Endodermal cell (in vitro differentiated cells): ENCODE data around the gene PTPRM. TPM values are rescaled to one million over a fixed set of nuclear protein-coding genes. Genes with fewer than 3 reads are reported as not detected.

Experiments
- DNase-seq: peaks from one replicate; pipeline ENCODE4 v3.0.0-alpha.2; 2017
- H3K27ac ChIP-seq: 2 replicates; pipeline ENCODE4 v1.5.1; 2013; ENCODE audit warnings: mild to moderate bottlenecking, low read depth, low read length, moderate library complexity
- H3K27me3 ChIP-seq: 2 replicates; pipeline ENCODE4 v1.6.1; 2013; ENCODE audit warnings: mild to moderate bottlenecking, low read length, moderate library complexity; ENCODE audit not compliant: insufficient read depth, control insufficient read depth, poor library complexity, severe bottlenecking
- H3K36me3 ChIP-seq: 2 replicates; pipeline ENCODE4 v1.7.0; 2013; ENCODE audit warnings: mild to moderate bottlenecking, low read length, moderate library complexity; ENCODE audit not compliant: control insufficient read depth, insufficient read depth
- H3K4me1 ChIP-seq: one replicate; pipeline ENCODE4 v1.7.0; 2013; ENCODE audit warnings: low read length; ENCODE audit not compliant: control insufficient read depth, insufficient read depth
- H3K4me3 ChIP-seq: 2 replicates; pipeline ENCODE4 v1.5.1; 2013; ENCODE audit warnings: mild to moderate bottlenecking, low read length, moderate library complexity
- H3K9ac ChIP-seq: 2 replicates; pipeline ENCODE4 v1.6.1; 2013; ENCODE audit warnings: mild to moderate bottlenecking, low read length, moderate library complexity; ENCODE audit not compliant: poor library complexity, severe bottlenecking; ENCODE audit errors: extremely low read depth
- H3K9me3 ChIP-seq: 2 replicates; pipeline ENCODE4 v1.6.1; 2013; ENCODE audit warnings: mild to moderate bottlenecking, low read length, moderate library complexity; ENCODE audit not compliant: control insufficient read depth
- H3K27ac Mint-ChIP-seq: 2 replicates; pipeline ENCODE4 v1.8.0; 2020; ENCODE audit warnings: mixed read lengths
- H3K27me3 Mint-ChIP-seq: 2 replicates; pipeline ENCODE4 v1.8.0; 2021; ENCODE audit warnings: mild to moderate bottlenecking, mixed read lengths; ENCODE audit not compliant: insufficient read depth
- H3K36me3 Mint-ChIP-seq: 2 replicates; pipeline ENCODE4 v1.8.0; 2020; ENCODE audit warnings: low read depth, mixed read lengths
- H3K4me1 Mint-ChIP-seq: 2 replicates; pipeline ENCODE4 v1.8.0; 2020; ENCODE audit warnings: mixed read lengths
- H3K4me3 Mint-ChIP-seq: 2 replicates; pipeline ENCODE4 v1.8.0; 2020; ENCODE audit warnings: mild to moderate bottlenecking, moderate library complexity, mixed read lengths
- H3K9me3 Mint-ChIP-seq: 2 replicates; pipeline ENCODE4 v1.8.0; 2020; ENCODE audit warnings: mild to moderate bottlenecking, mixed read lengths
- WGBS, 2 experiments: methylation state at CpG; one replicate each; pipeline versions ENCODE4 v1.1.5 to v1.1.7; 2013; ENCODE audit warnings: missing lambda C conversion rate in 2 of 2, mixed read lengths in 1 of 2; ENCODE audit not compliant: insufficient coverage in 1 of 2, insufficient read length in 1 of 2; 5-methylcytosine and 5-hydroxymethylcytosine counted together
- total RNA-seq, 2 donors: library from RNA; stranded (reverse); fragmentation: NEBNext Ultra II Directional in 1 of 2; extraction: Animal tissue kit (Norgen Biotek cat#: 25700) in 1 of 2; gene quantifications; 2 replicates in 1 of 2; 3 replicates in 1 of 2; pipeline ENCODE4 v1.2.1, GENCODE V29; 2021
- TF ChIP-seq, protein P1 (sequence below): fragments of 200-600 bp; sonication (generic); conservative IDR thresholded peaks from 2 replicates; pipeline ENCODE4 v1.5.0; 2021; ENCODE audit warnings: antibody characterized with exemption, mild to moderate bottlenecking

Gene PTPRM
- total RNA-seq, 2 donors from 2014 or later, result 47.2 to 57.6 TPM

DNA sequence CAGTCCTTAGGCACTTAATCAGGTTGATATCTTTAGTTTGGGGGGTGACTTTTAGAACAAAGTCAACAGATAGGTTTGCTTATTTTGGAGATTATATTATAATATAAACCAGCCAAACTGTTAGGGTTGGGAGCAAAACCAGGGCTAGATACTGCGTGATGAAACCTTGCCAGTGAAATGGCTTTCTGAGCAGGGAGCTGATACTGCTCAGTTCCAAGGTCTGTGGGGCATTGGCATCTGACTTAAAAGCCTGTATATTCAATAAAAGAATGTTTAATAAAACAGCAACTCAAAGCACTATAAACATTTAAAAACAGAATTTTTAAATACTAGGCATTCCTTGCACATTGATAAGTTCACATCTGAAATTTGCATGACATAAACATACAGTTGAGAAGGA is 19.3 kb downstream of the PTPRM start:
- no peak for DNase-seq
- peaks cover 7% of the 10 kb centered on the region for H3K9me3 ChIP-seq
- no peak overlapping the region for H3K27ac Mint-ChIP-seq
- H3K36me3 Mint-ChIP-seq, result peaks cover 5% of the 10 kb centered on the region
- H3K9ac ChIP-seq, result no peak overlapping the region
- H3K27me3 ChIP-seq, result no peaks in the 10 kb centered on the region
- H3K4me1 ChIP-seq, result peaks cover 21% of the 10 kb centered on the region
- H3K9me3 Mint-ChIP-seq, result peaks cover 3% of the 10 kb centered on the region
- TF ChIP-seq, protein P1, sequence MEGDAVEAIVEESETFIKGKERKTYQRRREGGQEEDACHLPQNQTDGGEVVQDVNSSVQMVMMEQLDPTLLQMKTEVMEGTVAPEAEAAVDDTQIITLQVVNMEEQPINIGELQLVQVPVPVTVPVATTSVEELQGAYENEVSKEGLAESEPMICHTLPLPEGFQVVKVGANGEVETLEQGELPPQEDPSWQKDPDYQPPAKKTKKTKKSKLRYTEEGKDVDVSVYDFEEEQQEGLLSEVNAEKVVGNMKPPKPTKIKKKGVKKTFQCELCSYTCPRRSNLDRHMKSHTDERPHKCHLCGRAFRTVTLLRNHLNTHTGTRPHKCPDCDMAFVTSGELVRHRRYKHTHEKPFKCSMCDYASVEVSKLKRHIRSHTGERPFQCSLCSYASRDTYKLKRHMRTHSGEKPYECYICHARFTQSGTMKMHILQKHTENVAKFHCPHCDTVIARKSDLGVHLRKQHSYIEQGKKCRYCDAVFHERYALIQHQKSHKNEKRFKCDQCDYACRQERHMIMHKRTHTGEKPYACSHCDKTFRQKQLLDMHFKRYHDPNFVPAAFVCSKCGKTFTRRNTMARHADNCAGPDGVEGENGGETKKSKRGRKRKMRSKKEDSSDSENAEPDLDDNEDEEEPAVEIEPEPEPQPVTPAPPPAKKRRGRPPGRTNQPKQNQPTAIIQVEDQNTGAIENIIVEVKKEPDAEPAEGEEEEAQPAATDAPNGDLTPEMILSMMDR, result no peak
- no peak overlapping the region for H3K27ac ChIP-seq
- no peak overlapping the region for H3K4me3 Mint-ChIP-seq
- no peak overlapping the region for H3K4me3 ChIP-seq
- H3K27me3 Mint-ChIP-seq, result no peaks in the 10 kb centered on the region
- 94 to 100% methylated on average over 1 of the region's 1 CpG for WGBS, 2 experiments
- peaks cover 53% of the 10 kb centered on the region for H3K4me1 Mint-ChIP-seq
- peaks cover 6% of the 10 kb centered on the region for H3K36me3 ChIP-seq

DNA sequence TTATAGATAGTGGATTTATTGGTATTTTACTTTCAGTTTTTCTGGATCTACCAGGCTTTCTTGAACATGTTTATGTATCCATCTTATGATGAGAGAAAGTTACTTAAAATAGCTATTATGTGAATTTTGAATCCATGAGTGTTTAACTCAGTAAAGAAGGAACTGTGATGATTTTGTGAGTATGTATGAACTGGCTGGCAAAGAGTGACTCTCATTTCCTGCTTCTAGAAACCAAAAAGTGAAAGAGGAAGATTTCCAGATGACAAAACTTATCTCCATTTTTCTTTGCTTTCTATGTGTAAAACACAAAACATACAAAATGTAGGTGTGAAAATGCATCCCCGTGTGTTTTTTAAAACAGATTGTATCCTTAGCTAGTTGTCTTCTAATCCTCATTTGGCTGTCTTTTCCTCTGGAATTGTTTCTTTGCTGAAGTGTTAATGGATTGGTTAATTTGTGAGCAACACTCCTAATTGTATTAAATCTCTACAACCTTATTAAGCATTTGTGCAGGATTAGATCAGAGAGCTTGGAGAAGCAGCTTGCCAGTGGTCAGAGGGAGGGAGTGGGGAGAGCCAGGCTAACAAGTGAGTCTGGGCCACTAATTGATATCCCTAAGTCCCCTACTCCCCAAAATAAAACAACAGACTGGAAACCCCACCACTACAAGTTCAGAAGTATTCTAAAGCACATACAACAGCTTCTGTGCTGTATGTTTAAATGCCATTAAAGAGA is 23.9 kb downstream of the PTPRM start:
- no peaks in the 10 kb centered on the region for H3K27me3 Mint-ChIP-seq
- Histone ChIP-seq H3K9ac (no peak overlapping the region), H3K4me3 (no peak overlapping the region), H3K4me1 (peaks cover 22% of the 10 kb centered on the region), H3K27me3 (no peaks in the 10 kb centered on the region), H3K9me3 (no peaks in the 10 kb centered on the region), H3K27ac (no peak overlapping the region), H3K36me3 (no peaks in the 10 kb centered on the region)
- H3K4me1 Mint-ChIP-seq, result peaks cover 55% of the 10 kb centered on the region
- no peak for DNase-seq
- H3K9me3 Mint-ChIP-seq, result no peaks in the 10 kb centered on the region
- 60% methylated on average over 1 of the region's 1 CpG; no CpG with 5 or more reads in 1 of the 2 experiments for WGBS, 2 experiments
- H3K27ac Mint-ChIP-seq, result no peak overlapping the region
- H3K36me3 Mint-ChIP-seq, result no peaks in the 10 kb centered on the region
- H3K4me3 Mint-ChIP-seq, result no peak overlapping the region
- TF ChIP-seq, protein P1, result no peak

DNA sequence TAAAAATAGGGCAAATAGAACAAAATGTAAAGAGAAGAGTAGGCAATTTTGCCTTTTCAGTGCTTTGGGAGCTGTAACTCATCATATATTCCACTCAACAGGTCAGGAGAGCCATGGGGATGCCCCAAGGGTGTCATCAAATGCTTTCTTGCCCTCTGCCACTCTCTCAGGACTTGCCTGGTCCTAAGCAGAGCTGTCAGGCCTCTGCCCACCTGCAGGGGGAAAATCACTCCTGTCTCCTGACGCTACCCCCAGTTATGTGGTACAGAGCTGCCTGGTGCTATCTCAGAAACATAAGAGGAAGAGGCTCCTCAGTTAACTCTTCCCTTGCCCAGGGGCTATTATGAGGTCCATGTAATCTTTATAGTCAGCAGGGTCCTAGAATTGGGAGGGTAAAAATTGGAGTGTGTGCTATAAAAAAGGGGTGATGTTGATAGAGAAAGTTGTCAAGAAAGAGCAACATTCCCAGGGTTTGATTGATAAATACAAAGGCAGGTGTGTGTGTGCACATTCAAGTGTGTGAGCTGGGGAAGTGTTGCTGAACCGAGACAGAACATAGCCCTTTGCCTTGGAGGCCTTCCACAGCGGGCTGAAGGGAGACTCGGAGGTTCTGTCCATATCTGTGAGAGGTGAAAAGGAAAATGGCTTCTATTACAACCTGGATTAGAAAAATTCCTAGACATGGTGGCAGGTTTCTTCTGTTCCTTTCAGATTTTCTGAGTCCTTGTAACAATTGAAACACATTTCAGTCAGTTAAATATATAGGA is 25.4 kb downstream of the PTPRM start:
- 51 to 80% methylated on average over 2 to 4 of the region's 4 CpGs for WGBS, 2 experiments
- Histone ChIP-seq H3K27ac (no peak overlapping the region), H3K27me3 (no peaks in the 10 kb centered on the region), H3K9me3 (no peaks in the 10 kb centered on the region), H3K4me3 (no peak overlapping the region), H3K4me1 (peaks cover 18% of the 10 kb centered on the region), H3K9ac (no peak overlapping the region), H3K36me3 (no peaks in the 10 kb centered on the region)
- H3K27me3 Mint-ChIP-seq, result no peaks in the 10 kb centered on the region
- DNase-seq, result peak; percentile 81
- H3K4me3 Mint-ChIP-seq, result no peak overlapping the region
- H3K4me1 Mint-ChIP-seq, result peaks cover 53% of the 10 kb centered on the region
- no peak overlapping the region for H3K27ac Mint-ChIP-seq
- TF ChIP-seq, protein P1, result peak; percentile 77
- no peaks in the 10 kb centered on the region for H3K9me3 Mint-ChIP-seq
- no peaks in the 10 kb centered on the region for H3K36me3 Mint-ChIP-seq
